Upper lobe of left lung (tissue), 6 donors: Measurements from ENCODE around the gene MSI2. TPM values are rescaled to one million over a fixed set of nuclear protein-coding genes. Genes with fewer than 3 reads are reported as not detected.

Experiments used
- ATAC-seq, 2 donors: fragments of 200-7000 bp; cut with Tn5 transposase; one replicate each; pipeline ENCODE4 v1.9.1; 2022; ENCODE audit warnings: mild to moderate bottlenecking in 2 of 2, moderate library complexity in 2 of 2; ENCODE audit not compliant: low FRiP score in 2 of 2
- DNase-seq, 2 donors: peaks; one replicate each; pipeline ENCODE4 v3.0.0-alpha.2; 2019 to 2020
- H3K27ac ChIP-seq, 4 donors: fragments of 200-600 bp; sonication (generic); one replicate each; pipeline ENCODE4 v1.5.1; 2016 to 2019
- H3K27me3 ChIP-seq, 4 donors: fragments of 200-600 bp; sonication (generic); one replicate each; pipeline ENCODE4 v1.5.1; 2017 to 2019
- H3K36me3 ChIP-seq, 4 donors: fragments of 200-600 bp; sonication (generic); one replicate each; pipeline ENCODE4 v1.5.1; 2016 to 2019
- H3K4me1 ChIP-seq, 4 donors: fragments of 200-600 bp; sonication (generic); one replicate each; pipeline ENCODE4 v1.5.1; 2018 to 2019
- H3K4me3 ChIP-seq, 4 donors: fragments of 200-600 bp; sonication (generic); one replicate each; pipeline ENCODE4 v1.5.1; 2017 to 2019; ENCODE audit warnings: mild to moderate bottlenecking in 2 of 4, moderate library complexity in 1 of 4
- H3K9me3 ChIP-seq, 4 donors: fragments of 200-600 bp; sonication (generic); one replicate each; pipeline ENCODE4 v1.5.1; 2018 to 2019
- EP300 ChIP-seq, 4 donors: sonication (generic); formaldehyde crosslinking; IDR thresholded peaks; one replicate each; pipeline ENCODE4 v1.5.1; 2017; ENCODE audit warnings: antibody characterized with exemption in 4 of 4, control low read depth in 2 of 4
- POLR2A ChIP-seq, 4 donors: fragments of 450-650 bp; IDR thresholded peaks; one replicate each; pipeline ENCODE4 v1.5.1; 2016 to 2017; ENCODE audit warnings: antibody characterized with exemption in 4 of 4, mild to moderate bottlenecking in 2 of 4
- POLR2AphosphoS5 ChIP-seq, 2 donors: sonication (generic); formaldehyde crosslinking; IDR thresholded peaks; one replicate each; pipeline ENCODE4 v1.5.1; 2017; ENCODE audit warnings: antibody characterized with exemption in 2 of 2
- WGBS, 2 donors: methylation state at CpG; one replicate each; pipeline ENCODE4 v1.1.5; 2017 to 2018; 5-methylcytosine and 5-hydroxymethylcytosine counted together
- total RNA-seq, 6 donors: library from RNA; depleted of rRNA in 4 of 6; stranded (reverse); fragments of >200 nt in 4 of 6; gene quantifications; one replicate each; pipeline versions ENCODE4 v1.1.0 to v1.2.1, GENCODE V29; 2016 to 2021
- TF ChIP-seq, protein P1 (sequence below), 6 experiments: fragments of 450-650 bp in 4 of 6; fragments of 200-600 bp in 2 of 6; sonication (generic) in 2 of 6; IDR thresholded peaks; one replicate each; pipeline ENCODE4 v1.5.1; 2016 to 2019; ENCODE audit warnings: antibody characterized with exemption in 6 of 6
- donor health status: DM: no; HTN: no; CAD: no; lungs with moderate emphysema.
- donor health status: DM: no; HTN: yes; CAD: no; lungs with severe emphysema.

The MSI2 gene
- total RNA-seq, 6 donors from 2014 or later, result 20.1 to 44.0 (median 32.2) TPM

- H3K4me1 ChIP-seq, result peaks cover 0 to 12% (median 0%) of the 10 kb centered on the region in 4 donors
- no peak for TF ChIP-seq POLR2A (IDR thresholded peaks at IDR 0.05)
- TF ChIP-seq, protein P1, sequence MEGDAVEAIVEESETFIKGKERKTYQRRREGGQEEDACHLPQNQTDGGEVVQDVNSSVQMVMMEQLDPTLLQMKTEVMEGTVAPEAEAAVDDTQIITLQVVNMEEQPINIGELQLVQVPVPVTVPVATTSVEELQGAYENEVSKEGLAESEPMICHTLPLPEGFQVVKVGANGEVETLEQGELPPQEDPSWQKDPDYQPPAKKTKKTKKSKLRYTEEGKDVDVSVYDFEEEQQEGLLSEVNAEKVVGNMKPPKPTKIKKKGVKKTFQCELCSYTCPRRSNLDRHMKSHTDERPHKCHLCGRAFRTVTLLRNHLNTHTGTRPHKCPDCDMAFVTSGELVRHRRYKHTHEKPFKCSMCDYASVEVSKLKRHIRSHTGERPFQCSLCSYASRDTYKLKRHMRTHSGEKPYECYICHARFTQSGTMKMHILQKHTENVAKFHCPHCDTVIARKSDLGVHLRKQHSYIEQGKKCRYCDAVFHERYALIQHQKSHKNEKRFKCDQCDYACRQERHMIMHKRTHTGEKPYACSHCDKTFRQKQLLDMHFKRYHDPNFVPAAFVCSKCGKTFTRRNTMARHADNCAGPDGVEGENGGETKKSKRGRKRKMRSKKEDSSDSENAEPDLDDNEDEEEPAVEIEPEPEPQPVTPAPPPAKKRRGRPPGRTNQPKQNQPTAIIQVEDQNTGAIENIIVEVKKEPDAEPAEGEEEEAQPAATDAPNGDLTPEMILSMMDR (IDR thresholded peaks at IDR 0.05), result no peak
- TF ChIP-seq POLR2AphosphoS5 (IDR thresholded peaks at IDR 0.05), result no peak
- TF ChIP-seq EP300 (IDR thresholded peaks at IDR 0.05), result no peak
- H3K36me3 ChIP-seq, result no peaks in the 10 kb centered on the region
- no peak for DNase-seq
- no peak overlapping the region for H3K4me3 ChIP-seq
- no peaks in the 10 kb centered on the region for H3K27me3 ChIP-seq
- no peak overlapping the region for H3K27ac ChIP-seq
- no peak for ATAC-seq
- H3K9me3 ChIP-seq, result no peaks in the 10 kb centered on the region
- whole genome bisulfite sequencing, 2 donors, result 97 to 100% methylated on average over 1 of the region's 1 CpG
Measured at GRCh38 chr17:57515662-57516211, 259.4 kb downstream of the MSI2 start.

DNA sequence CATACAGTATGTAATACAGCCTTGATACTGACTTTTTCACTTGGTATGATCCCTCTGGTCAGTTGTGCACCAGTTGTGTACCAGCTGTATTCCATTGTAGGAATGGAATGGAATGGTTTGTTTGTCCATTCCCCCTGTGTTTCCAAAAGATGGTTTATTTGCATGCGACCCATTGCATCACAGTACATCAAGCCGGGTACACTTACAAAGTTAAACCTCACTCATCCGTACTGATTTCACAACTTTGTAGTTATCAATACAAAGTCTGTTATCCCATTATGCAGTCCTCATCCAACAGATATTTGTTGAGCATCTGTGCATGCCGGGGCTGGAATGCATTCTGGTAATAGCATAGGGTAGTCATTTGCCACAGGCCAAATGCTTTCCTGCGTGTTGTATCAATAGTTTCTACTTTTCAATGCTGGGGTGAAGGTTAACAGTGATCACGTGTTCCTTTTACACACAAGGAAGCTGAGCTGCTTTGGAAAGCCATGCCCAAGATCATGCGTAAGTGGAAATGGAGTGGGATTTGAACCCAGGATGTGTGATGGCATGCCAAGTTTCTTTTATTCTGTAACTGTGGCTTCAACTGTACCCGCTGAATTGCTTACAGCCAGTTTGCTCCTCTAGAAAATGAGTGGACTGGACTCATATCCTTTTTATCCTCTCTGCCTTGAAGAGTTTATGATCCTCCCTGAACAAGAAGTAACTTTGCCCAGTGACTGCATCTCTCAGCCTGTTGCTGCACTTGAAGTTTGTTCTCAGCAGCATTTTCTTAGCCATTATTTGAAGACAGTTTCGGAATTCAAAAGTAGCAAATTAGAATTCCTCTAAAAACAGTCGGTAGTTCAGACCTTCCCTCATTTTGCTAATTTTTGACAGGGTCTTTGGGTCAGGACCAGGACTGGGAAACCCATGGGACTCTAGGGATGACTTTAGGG lies 260.2 kb downstream of the MSI2 start:
- Histone ChIP-seq H3K36me3 (no peaks in the 10 kb centered on the region), H3K9me3 (no peaks in the 10 kb centered on the region), H3K4me1 (peaks cover 0 to 13% (median 0%) of the 10 kb centered on the region in 4 donors), H3K27me3 (no peaks in the 10 kb centered on the region), H3K27ac (no peak overlapping the region), H3K4me3 (no peak overlapping the region)
- no peak for ATAC-seq
- TF ChIP-seq, protein P1 (IDR thresholded peaks at IDR 0.05), result no peak
- DNase-seq, result no peak
- 90 to 92% methylated on average over 10 of the region's 10 CpGs for WGBS, 2 donors

- no peak for DNase-seq
- no peak overlapping the region for H3K27ac ChIP-seq
- 84 to 86% methylated on average over 5 to 7 of the region's 7 CpGs for WGBS, 2 donors
Measured at GRCh38 chr17:57517273-57517631, 260.9 kb downstream of the MSI2 start.

GRCh38 chr17:57517632-57518456 lies 261.5 kb downstream of the MSI2 start:
- no peak overlapping the region for H3K27ac ChIP-seq
- H3K9me3 ChIP-seq, result no peaks in the 10 kb centered on the region
- no peak for TF ChIP-seq POLR2AphosphoS5 (IDR thresholded peaks at IDR 0.05)
- no peak for TF ChIP-seq EP300 (IDR thresholded peaks at IDR 0.05)
- no peak for TF ChIP-seq POLR2A (IDR thresholded peaks at IDR 0.05)
- TF ChIP-seq, protein P1 (IDR thresholded peaks at IDR 0.05), result no peak
- H3K36me3 ChIP-seq, result no peaks in the 10 kb centered on the region
- 86 to 88% methylated on average over 8 of the region's 8 CpGs for WGBS, 2 donors
- no peaks in the 10 kb centered on the region for H3K27me3 ChIP-seq
- H3K4me3 ChIP-seq, result no peak overlapping the region
- no peak for ATAC-seq
- DNase-seq, result no peak
- H3K4me1 ChIP-seq, result peaks cover 0 to 19% (median 0%) of the 10 kb centered on the region in 4 donors

More at GRCh38 chr17:57517273-57517631, 260.9 kb downstream of the MSI2 start:
- Histone ChIP-seq H3K36me3 (no peaks in the 10 kb centered on the region), H3K9me3 (no peaks in the 10 kb centered on the region), H3K4me3 (no peak overlapping the region), H3K27me3 (no peaks in the 10 kb centered on the region), H3K4me1 (peaks cover 0 to 19% (median 0%) of the 10 kb centered on the region in 4 donors)
- TF ChIP-seq, protein P1 (IDR thresholded peaks at IDR 0.05), result no peak
- TF ChIP-seq POLR2A (IDR thresholded peaks at IDR 0.05) (no peak), POLR2AphosphoS5 (IDR thresholded peaks at IDR 0.05) (no peak), EP300 (IDR thresholded peaks at IDR 0.05) (no peak)
- no peak for ATAC-seq
